Activated CD4-positive, alpha-beta T cell treated with anti-CD3 and anti-CD28 coated beads for 4 hours (primary cell): ENCODE measurements around the gene FEZF1.
"Not testable (repeated sequence)": the region's sequence is repeated elsewhere in the genome, so short reads cannot be mapped to it uniquely, and the experiment has no call there.

ENCODE experiments used
- DNase-seq, 2 donors: peaks; one replicate each; pipeline ENCODE4 v3.0.0-alpha.2; 2020

The FEZF1 gene

GRCh38 chr7:122306320-122307227, 2.0 kb upstream of the FEZF1 start:
- DNase-seq: no peak

DNA sequence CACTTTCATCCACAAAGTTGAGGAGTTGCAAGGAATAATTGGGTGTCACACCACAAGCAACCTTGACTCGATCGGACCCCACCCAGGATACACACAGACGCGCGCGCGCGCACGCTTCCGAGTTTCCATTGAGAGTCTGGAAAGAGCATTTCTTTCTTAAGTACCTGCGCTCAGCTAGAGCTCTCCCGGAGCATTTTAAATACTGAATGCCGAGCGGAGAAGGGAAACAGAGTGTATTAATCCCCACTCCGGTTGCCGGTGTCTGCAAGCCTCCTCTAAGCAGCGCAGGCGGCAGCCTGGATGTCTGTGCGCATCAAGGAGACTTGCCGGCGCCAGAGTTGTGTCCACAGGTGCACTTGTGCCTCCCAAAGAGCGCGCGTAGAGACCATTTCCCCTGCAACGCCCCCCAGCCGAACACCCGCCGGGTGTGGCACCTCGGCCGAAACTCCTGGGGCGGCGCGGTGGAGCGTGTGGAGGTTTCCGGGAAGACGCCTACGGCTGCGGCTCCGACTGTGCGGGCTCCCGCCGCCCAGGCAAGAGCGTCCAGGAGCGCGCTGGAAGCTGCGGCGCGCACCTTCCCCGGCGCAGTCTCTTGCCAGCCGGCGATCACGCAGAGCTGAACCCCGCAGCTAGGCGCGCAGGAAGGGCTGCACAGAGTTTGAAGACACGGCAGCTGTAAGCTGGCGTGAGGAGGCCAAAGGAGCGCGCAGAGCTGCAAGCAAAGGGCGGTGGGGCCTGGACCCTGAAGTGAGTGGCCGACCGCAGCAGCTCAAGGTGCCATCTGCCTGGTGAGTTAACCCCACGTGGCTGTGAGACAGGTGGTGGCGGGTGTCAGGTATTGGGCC, 1.1 kb upstream of the FEZF1 start:
- no peak for DNase-seq

DNA sequence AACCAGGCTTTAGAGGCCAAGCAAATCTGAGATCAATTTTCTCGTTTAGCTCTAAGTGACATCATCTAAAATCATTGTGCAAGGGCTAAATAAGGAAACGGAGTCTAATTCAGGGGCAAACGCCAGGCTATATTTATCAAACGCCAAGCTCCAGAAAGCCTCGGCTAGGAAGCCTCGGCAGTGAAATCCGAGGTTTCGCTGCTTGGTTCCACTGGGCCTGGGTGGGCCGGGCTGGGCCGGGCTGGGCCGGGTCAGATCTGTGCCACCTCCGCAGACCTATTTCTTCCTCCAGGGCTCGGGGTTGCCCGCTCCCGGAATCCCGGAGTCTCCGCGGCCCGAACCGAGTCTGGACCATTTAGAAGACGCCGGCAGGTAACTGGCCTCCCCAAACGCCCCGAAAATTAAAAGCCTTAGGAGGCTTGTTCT, 459 bp upstream of the FEZF1 start:
- no peak for DNase-seq

DNA sequence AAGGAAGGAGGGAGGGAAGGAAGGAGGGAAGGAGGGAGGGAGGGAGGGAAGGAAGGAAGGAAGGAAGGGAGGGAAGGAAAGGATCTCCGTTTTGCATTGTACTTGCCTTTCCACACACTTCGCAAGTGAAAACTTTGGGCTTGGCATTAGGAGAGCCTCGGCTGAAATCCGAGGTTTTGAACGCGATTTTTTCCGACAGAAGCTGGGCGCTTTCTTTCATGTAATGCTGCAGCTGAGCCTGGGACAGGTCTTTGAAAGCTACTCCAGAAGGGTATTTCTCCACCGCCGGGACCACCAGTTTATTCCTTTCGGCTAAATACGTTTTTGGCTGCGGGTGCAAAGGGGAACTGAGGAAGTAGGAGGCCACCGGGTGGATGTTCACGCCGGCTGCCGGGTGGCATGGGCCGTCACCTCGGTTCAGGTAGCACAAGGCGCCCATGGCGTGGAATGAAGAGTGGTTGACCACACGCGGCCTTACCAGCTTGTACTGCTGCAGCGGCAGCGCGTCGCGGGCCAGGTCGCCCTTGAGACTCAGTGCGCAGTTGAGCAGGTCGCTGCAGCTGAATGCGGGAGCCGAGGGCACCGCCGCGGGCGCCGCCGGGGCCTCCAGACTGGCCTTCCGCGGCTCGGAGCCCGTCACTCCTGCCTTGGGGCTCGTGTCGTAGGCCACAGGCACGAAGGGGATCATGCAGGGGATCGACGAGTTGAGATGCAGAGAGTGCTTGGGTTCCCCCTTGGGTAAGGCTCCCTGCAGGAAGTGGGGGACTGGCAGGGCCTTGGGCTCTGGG, 825 bp downstream of the FEZF1 start:
- DNase-seq: no peak

DNA sequence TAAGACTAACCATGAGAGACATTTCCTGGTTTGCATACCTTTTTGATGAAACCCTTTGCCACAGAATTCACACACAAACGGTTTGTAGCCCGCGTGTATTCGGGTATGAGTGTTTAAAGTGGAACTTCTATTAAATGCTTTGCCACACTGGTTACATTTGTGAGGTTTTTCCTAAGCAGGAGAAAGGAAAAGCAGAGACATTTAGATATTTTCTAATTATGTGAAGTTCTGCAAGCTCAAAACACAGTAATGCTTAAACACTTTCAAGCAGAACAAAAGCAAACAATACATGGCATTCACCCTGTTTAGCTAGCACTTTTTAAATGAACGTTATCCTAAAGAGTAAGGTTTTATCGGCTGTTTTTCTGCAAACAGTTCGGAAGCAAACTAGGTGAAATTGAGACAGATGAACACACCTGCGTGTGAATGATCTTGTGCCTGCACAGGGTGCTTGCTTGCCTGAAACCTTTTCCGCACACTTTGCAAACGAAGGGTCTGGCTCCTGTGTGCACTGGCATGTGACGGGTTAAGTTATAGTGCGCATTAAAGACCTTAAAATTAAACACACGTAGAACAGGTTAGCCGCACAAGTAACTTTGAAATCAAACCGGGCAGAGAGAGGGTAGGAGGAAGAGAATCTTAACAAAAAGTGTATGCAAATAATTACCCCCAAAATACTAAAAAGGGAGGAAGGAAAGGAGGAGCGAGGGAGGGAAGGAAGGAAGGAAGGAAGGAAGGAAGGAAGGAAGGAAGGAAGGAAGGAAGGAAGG, 1.6 kb downstream of the FEZF1 start:
- no peak for DNase-seq

DNA sequence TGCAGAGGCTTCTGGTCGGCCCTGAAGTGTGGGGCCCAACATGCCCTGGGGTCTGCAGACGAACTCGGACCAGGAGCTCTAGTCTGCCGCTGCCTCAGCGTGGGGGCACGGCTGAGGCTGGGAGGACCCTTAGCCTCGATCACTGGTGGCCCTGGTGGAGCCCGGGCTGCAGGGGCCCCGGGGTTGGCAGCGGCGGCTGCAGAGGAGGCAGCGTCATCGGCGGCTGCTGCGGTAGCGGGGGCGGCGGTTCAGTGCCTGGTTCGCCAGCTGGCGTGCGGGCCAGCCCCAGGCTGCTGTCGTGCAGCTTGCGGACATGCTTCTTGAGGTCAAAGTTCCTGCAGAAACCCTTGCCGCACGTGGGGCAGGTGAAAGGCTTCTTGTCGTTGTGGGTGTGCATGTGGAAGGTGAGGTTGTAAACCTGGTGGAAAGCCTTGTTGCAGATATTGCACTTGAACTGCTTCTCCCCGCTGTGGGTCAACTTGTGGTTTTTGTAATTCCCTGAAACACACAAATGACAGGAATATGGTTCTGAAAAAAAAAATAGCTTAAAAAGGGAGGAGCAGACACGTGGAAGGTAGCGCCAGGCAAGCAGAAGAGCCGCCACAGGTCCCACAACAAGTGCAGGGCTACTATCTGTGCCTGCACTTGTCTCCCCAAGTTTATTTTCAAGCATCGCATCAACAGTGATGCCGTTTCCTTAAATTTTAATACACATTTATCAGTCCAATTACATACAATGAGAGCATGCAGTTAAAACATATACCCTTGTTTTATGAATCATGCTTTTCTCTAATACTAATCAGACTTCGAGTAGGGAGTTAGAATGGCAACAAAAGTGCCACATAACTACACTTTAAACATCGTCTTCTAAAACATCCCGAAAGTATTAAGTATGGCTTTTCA, 2.4 kb downstream of the FEZF1 start:
- DNase-seq: no peak

DNA sequence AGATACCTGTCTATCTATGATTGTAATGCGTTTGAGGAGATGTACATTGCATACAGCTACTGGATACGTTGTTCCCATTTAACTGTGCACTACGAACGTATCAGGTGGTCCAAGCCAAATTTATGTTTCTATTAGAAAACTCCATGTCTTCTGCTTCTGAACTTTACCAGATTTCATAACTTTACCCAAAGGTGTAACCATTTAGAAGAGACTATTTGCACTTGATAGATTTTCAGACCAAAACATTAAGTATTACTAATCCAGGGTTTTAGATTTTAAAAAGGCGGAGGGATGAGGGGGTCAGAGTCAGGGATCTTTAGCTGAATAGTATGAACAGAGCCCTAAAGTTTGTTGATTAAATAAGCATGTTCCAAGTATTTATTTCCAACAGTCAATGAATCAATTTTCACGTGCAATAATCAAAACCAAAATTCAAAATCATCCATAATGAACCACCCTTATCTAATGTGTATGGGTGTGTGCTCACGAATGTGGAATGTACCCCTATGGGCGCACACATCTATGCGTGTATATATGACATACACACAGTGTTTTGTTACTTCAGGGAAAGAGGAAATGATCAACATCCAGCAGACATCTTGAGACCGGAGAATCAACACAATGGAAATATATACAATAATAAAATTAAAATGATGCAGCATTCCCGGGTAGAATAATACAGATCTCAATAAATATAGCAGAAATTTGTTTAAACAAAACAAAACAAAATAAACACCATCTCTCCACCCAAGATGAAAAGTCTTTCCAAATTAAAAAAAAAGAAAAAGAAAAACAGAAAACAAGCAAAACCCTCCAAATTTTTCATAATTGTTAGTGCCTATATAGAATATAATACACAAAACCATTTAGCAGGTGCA, 3.4 kb downstream of the FEZF1 start:
- DNase-seq: no peak

DNA sequence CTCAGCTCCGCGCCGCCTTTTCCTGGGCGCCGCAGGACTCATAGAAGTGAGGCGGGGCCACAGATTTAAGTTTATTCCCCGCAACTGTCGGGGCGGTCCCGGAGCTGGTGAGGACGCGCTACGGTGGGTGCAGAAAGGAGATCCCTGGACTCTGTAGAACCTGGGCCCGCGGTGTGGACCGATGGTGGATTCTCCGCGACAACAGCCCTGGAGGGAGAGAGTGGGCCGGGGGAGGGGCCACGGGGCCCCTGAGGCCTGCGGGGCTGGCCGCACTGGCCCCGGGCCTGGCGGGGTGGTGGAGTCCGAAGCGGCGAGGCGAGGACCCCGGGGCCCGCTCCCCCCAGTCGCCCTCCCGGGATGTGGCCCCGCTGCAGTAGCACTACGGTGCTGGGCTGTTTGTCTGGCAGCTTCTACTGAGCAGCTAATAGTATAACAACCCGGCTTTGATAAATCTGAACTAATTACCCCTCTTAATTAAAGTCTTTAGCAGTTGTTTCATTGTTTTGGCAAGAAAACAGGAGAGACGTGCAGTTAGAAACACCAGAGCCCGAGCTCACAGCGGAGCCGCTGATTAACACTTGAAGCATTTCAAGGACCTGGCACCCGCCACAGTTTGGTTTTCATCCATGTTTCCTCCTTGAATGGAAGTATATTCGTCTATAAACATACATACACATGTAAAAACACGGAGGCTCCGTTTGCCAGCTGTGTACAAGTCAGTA, 4.2 kb downstream of the FEZF1 start:
- no peak for DNase-seq

DNA sequence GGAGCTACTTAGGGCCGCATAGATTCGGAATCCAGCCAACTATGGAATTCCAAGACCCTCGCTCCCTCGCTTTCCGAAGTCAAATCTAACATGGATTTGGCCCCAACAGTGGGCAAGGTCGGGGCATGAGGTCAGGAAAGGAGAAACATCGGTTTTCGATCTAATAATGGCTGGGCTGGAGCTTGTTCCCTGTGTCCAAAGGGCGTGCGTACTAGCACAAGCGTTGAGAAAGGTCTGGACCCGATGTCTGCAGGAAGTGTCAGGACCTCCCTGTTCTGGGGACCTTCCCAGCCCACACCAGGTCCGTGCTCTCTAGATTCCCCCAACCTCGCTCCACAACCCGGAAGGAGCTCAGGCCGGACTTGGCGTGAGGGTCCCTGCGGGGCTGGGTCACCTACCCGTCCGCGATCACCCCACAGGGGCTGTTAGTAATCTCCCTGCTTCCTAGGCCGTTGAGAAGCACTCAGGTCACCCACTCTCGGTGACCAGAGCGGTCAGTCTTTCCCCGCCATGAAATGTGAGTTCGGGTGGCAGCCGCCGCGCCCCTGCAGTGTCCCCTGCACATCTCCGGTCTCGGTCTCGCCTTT, 4.8 kb downstream of the FEZF1 start:
- DNase-seq: no peak

GRCh38 chr7:122298618-122299017, 5.9 kb downstream of the FEZF1 start:
- no peak for DNase-seq

- DNase-seq: no peak
Measured at GRCh38 chr7:122298131-122298530, 6.4 kb downstream of the FEZF1 start.

DNA sequence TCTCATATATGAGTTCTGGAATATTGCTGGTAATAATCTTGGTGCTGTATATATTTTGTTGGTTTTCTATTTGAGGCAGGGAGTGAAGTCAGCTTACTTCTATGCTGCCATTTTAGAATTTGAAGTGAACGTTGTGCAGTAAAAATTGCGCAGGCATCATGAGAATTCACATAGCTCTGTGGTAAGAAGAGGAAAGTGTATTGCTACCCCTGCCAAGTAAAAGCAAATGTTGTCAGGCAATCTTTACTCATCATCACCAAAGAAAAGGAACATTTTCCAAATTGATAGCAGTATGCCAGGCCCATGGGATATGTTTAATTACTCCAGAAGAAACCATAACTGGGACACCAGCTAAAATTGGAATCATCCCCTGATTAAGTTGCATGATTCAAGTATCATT, 13.4 kb downstream of the FEZF1 start:
- no peak for DNase-seq

GRCh38 chr7:122290476-122290875, 14.1 kb downstream of the FEZF1 start:
- DNase-seq: no peak

GRCh38 chr7:122289426-122289825, 15.1 kb downstream of the FEZF1 start:
- DNase-seq: no peak

GRCh38 chr7:122284608-122285007, 19.9 kb downstream of the FEZF1 start:
- not testable (repeated sequence) for DNase-seq

GRCh38 chr7:122273117-122273516, 31.4 kb downstream of the FEZF1 start:
- no peak for DNase-seq

GRCh38 chr7:122269241-122269640, 35.3 kb downstream of the FEZF1 start:
- DNase-seq: no peak

DNA sequence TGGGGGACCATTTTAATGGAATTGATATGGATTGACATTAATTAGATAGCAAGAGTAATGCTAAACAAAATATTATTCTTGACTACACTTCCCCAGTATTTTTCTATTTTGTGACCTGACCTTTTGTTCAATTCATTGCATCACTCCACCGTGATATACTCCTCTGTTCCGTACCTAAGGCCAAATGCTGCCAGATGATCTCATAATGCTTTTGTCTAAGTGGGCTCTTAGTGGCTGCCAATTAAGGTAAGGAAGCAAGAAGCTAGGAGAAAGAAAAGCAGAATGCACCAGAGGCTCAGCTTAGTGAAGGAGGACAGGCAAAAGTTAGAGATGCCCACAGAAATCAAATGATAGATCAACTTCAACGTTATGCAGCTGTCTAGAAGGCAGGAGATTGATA, 36.4 kb downstream of the FEZF1 start:
- DNase-seq: no peak

- no peak for DNase-seq
Measured at GRCh38 chr7:122262246-122262645, 42.3 kb downstream of the FEZF1 start.
